HepG2 (cell line): ENCODE results near the gene ALDH7A1. TPM values are rescaled to one million over a fixed set of nuclear protein-coding genes. Genes with fewer than 3 reads are reported as not detected.
A peak's percentile ranks its signal among the peaks of the same experiment; 100 is the strongest.

Experiments used
- FOXO4 ChIP-seq: sonication (generic); formaldehyde crosslinking; conservative IDR thresholded peaks from 2 replicates; pipeline ENCODE4 v1.8.1; 2023; ENCODE audit warnings: missing genetic modification reagents
- MLX ChIP-seq: IDR thresholded peaks from 2 replicates; pipeline ENCODE4 v1.6.1; 2016
- MTA1 ChIP-seq: sonication (generic); formaldehyde crosslinking; IDR thresholded peaks from 2 replicates; pipeline ENCODE4 v1.4.0; 2020; ENCODE audit warnings: missing genetic modification reagents, mild to moderate bottlenecking, borderline replicate concordance
- MXI1 ChIP-seq: IDR thresholded peaks from 3 replicates; pipeline ENCODE4 v1.6.1; 2012; ENCODE audit warnings: low read depth, low read length, inconsistent platforms, borderline replicate concordance
- RAD21 ChIP-seq: fragments of 450-650 bp; formaldehyde crosslinking; IDR thresholded peaks from 2 replicates; pipeline ENCODE4 v1.5.0; 2020; ENCODE audit warnings: mild to moderate bottlenecking
- RORA ChIP-seq: sonication (generic); formaldehyde crosslinking; IDR thresholded peaks from 2 replicates; pipeline ENCODE4 v1.5.0; 2020; ENCODE audit warnings: mild to moderate bottlenecking, missing genetic modification reagents, moderate library complexity
- SALL1 ChIP-seq: sonication (generic); formaldehyde crosslinking; IDR thresholded peaks from 2 replicates; pipeline ENCODE4 v1.8.0; 2022; ENCODE audit warnings: mild to moderate bottlenecking, missing genetic modification reagents
- SOX13 ChIP-seq, 3 experiments: fragments of 450-650 bp in 1 of 3; sonication (generic) in 1 of 3; formaldehyde crosslinking in 1 of 3; IDR thresholded peaks in 2 of 3; conservative IDR thresholded peaks in 1 of 3; 2 replicates each; pipeline versions ENCODE4 v1.5.0 to v1.6.1; 2016 to 2020; ENCODE audit warnings: antibody characterized with exemption in 1 of 3, mild to moderate bottlenecking in 1 of 3, missing compliant biosample characterization in 1 of 3, missing genetic modification reagents in 1 of 3, moderate library complexity in 1 of 3
- SOX5 ChIP-seq: IDR thresholded peaks from 2 replicates; pipeline ENCODE4 v1.6.1; 2016; ENCODE audit warnings: borderline replicate concordance
- TARDBP ChIP-seq: sonication (generic); formaldehyde crosslinking; IDR thresholded peaks from 2 replicates; pipeline ENCODE4 v1.8.0; 2022; ENCODE audit warnings: mild to moderate bottlenecking, missing genetic modification reagents
- ZBTB39 ChIP-seq: sonication (generic); formaldehyde crosslinking; IDR thresholded peaks from 2 replicates; pipeline ENCODE4 v1.5.0; 2020; ENCODE audit warnings: missing genetic modification reagents
- ZBTB8A ChIP-seq: sonication (generic); formaldehyde crosslinking; IDR thresholded peaks from 2 replicates; pipeline ENCODE4 v1.4.0; 2020; ENCODE audit warnings: mild to moderate bottlenecking, low read depth, missing genetic modification reagents, borderline replicate concordance
- ZEB1 ChIP-seq: IDR thresholded peaks from 2 replicates; pipeline ENCODE4 v1.6.1; 2012; ENCODE audit warnings: mild to moderate bottlenecking, low read depth, inconsistent platforms; ENCODE audit not compliant: insufficient replicate concordance
- ZFAT ChIP-seq: sonication (generic); formaldehyde crosslinking; conservative IDR thresholded peaks from 2 replicates; pipeline ENCODE4 v1.8.1; 2023; ENCODE audit warnings: missing genetic modification reagents, inconsistent platforms
- ZNF18 ChIP-seq: sonication (generic); formaldehyde crosslinking; IDR thresholded peaks from 2 replicates; pipeline ENCODE4 v1.8.0; 2022; ENCODE audit warnings: mild to moderate bottlenecking, missing genetic modification reagents; ENCODE audit not compliant: insufficient replicate concordance
- ZNF557 ChIP-seq: sonication (generic); formaldehyde crosslinking; IDR thresholded peaks from 2 replicates; pipeline ENCODE4 v1.4.0; 2020; ENCODE audit warnings: missing genetic modification reagents
- ZNF619 ChIP-seq: sonication (generic); formaldehyde crosslinking; IDR thresholded peaks from 2 replicates; pipeline ENCODE4 v1.4.0; 2020; ENCODE audit warnings: mild to moderate bottlenecking, missing genetic modification reagents
- polyA plus RNA-seq, 8 experiments: library from polyadenylated mRNA; depleted of rRNA in 3 of 8; stranded (reverse) in 7 of 8; unstranded in 1 of 8; fragments of >200 nt; fragmentation: Illumina TruSeq in 4 of 8; extraction: Trizol in 4 of 8; gene quantifications; 2 replicates each; pipeline versions ENCODE4 v1.2.1 to v1.2.3, GENCODE V29; 2011 to 2016; ENCODE audit warnings: low read depth in 4 of 8, missing spikeins in 1 of 8, mixed read lengths in 1 of 8; ENCODE audit not compliant: insufficient read depth in 1 of 8
- total RNA-seq, 5 experiments: library from RNA; depleted of rRNA; stranded (reverse); fragments of >200 nt; fragmentation: Illumina TruSeq; extraction: Trizol; gene quantifications; 2 replicates each; pipeline ENCODE4 v1.2.3, GENCODE V29; 2016; ENCODE audit warnings: low read depth in 1 of 5
- TF ChIP-seq, protein P1 (sequence below): sonication (generic); formaldehyde crosslinking; IDR thresholded peaks from 2 replicates; pipeline ENCODE4 v1.4.0; 2020; ENCODE audit warnings: low read depth, mild to moderate bottlenecking, missing genetic modification reagents
- TF ChIP-seq, protein P2 (sequence below): sonication (generic); formaldehyde crosslinking; IDR thresholded peaks from 2 replicates; pipeline ENCODE4 v1.8.1; 2023; ENCODE audit warnings: missing genetic modification reagents, inconsistent platforms, borderline replicate concordance

The ALDH7A1 gene
- total and polyA plus RNA-seq, 2 of the 13 experiments (the other 11 are each of a cell fraction or from before 2014, with no cell fraction given): 69.0 to 100 TPM

DNA sequence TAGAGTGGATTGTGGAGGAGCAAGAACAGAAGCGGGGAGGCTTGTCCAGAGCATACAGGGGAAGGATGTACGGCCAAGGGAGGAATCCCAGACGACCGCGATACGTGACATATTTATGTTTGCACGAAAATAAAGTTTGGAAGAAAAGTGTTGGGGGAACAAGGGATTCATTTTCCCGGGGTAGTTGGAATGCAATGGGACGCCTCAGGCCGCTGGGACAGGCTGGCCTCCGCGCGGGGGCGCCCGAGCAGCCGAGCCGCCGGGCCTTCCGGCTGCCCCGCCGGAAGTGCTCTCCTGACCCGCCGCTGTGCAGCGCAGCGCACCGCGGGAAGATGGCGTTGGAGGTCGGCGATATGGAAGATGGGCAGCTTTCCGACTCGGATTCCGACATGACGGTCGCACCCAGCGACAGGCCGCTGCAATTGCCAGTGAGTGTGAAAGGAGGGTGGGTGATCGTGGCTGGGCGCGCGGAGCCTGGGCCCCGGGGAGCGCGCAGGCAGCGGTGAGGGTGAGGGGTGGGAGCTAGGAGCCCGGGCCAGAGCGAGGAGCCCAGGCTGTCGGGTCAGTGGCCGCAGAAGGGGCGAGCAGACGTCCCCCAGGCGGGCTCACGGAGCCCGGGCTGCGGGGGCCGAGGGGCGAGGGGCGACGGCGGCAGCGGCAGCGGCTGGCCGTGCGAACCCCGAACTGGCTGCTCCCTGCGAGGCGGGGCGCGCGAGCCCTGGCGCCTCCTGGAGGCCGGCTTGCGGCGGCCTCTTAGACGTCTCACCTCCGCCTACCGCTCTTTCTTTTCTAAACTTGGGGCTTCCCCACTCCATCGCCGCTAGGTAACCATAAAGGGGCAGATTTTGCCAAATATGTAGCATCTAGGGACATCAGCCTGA, 5.9 kb upstream of the ALDH7A1 start, which contains the start of gene PHAX (continued):
- TF ChIP-seq, protein P1, sequence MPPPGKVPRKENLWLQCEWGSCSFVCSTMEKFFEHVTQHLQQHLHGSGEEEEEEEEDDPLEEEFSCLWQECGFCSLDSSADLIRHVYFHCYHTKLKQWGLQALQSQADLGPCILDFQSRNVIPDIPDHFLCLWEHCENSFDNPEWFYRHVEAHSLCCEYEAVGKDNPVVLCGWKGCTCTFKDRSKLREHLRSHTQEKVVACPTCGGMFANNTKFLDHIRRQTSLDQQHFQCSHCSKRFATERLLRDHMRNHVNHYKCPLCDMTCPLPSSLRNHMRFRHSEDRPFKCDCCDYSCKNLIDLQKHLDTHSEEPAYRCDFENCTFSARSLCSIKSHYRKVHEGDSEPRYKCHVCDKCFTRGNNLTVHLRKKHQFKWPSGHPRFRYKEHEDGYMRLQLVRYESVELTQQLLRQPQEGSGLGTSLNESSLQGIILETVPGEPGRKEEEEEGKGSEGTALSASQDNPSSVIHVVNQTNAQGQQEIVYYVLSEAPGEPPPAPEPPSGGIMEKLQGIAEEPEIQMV (CRISPR knock-in tag): no peak
- 0 out of 2 replicates have a peak, but pooled peaks have one; percentile 69 for TF ChIP-seq FOXO4 (CRISPR knock-in tag)
- TF ChIP-seq SALL1 (CRISPR knock-in tag): peak; percentile 89
- TF ChIP-seq ZNF619 (CRISPR knock-in tag): no peak; the same call in 1 of the 2 replicates
- no peak for TF ChIP-seq MLX (CRISPR knock-in tag)
- TF ChIP-seq ZEB1: peak; percentile 21
- TF ChIP-seq, protein P2, sequence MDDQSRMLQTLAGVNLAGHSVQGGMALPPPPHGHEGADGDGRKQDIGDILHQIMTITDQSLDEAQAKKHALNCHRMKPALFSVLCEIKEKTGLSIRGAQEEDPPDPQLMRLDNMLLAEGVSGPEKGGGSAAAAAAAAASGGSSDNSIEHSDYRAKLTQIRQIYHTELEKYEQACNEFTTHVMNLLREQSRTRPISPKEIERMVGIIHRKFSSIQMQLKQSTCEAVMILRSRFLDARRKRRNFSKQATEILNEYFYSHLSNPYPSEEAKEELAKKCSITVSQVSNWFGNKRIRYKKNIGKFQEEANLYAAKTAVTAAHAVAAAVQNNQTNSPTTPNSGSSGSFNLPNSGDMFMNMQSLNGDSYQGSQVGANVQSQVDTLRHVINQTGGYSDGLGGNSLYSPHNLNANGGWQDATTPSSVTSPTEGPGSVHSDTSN (CRISPR knock-in tag): no peak
- peak; percentile 13; the same call in 1 of the 3 replicates for TF ChIP-seq MXI1
- TF ChIP-seq MTA1 (CRISPR knock-in tag): no peak; the same call in 1 of the 2 replicates
- no peak for TF ChIP-seq ZFAT (CRISPR knock-in tag)
- TF ChIP-seq TARDBP: peak; percentile 53
- no peak for TF ChIP-seq ZBTB8A (CRISPR knock-in tag)
- TF ChIP-seq ZNF557: no peak
- TF ChIP-seq SOX5 (CRISPR knock-in tag): no peak; the same call in 1 of the 2 replicates
- TF ChIP-seq RAD21 (CRISPR knock-in tag): peak; percentile 19; the same call in 1 of the 2 replicates
- TF ChIP-seq SOX13 (IDR thresholded peaks at IDR 0.05): no peak
- no peak; a peak in 1 of 4 replicates for TF ChIP-seq SOX13 (CRISPR knock-in tag; conservative IDR thresholded peaks at IDR 0.05 in 1 of 2, IDR thresholded peaks at IDR 0.05 in 1 of 2)
- no peak for TF ChIP-seq ZNF18 (CRISPR knock-in tag)
- no peak for TF ChIP-seq ZBTB39 (CRISPR knock-in tag)
- no peak for TF ChIP-seq RORA (CRISPR knock-in tag)
